Transverse colon (tissue), 3 donors: ENCODE results near the gene TFG.

Experiments
- CTCF ChIP-seq, 5 experiments: fragments of 200-600 bp in 3 of 5; fragments of 450-650 bp in 2 of 5; sonication (generic) in 3 of 5; IDR thresholded peaks; 1 replicate in 2 of 5; 2 replicates in 3 of 5; pipeline ENCODE4 v1.5.1; 2016 to 2017; ENCODE audit warnings: antibody characterized with exemption in 5 of 5, inconsistent platforms in 3 of 5, mild to moderate bottlenecking in 2 of 5, moderate library complexity in 1 of 5
- EP300 ChIP-seq: sonication (generic); formaldehyde crosslinking; IDR thresholded peaks from one replicate; pipeline ENCODE4 v1.6.1; 2017; ENCODE audit warnings: antibody characterized with exemption, low read depth
- POLR2A ChIP-seq: fragments of 450-650 bp; IDR thresholded peaks from one replicate; pipeline ENCODE4 v1.6.1; 2016; ENCODE audit warnings: antibody characterized with exemption, mild to moderate bottlenecking, moderate library complexity

GRCh38 chr3:100789579-100789978 lies 80.3 kb downstream of the TFG start:
- TF ChIP-seq CTCF (IDR thresholded peaks at IDR 0.05) (no peak), POLR2A (no peak), EP300 (no peak)
